CMK (cell line): ENCODE results near the gene PITPNB.

ENCODE experiments used
- DNase-seq: peaks from one replicate; pipeline ENCODE4 v3.0.0-alpha.2; 2010; ENCODE audit warnings: low read depth

PITPNB gene

DNA sequence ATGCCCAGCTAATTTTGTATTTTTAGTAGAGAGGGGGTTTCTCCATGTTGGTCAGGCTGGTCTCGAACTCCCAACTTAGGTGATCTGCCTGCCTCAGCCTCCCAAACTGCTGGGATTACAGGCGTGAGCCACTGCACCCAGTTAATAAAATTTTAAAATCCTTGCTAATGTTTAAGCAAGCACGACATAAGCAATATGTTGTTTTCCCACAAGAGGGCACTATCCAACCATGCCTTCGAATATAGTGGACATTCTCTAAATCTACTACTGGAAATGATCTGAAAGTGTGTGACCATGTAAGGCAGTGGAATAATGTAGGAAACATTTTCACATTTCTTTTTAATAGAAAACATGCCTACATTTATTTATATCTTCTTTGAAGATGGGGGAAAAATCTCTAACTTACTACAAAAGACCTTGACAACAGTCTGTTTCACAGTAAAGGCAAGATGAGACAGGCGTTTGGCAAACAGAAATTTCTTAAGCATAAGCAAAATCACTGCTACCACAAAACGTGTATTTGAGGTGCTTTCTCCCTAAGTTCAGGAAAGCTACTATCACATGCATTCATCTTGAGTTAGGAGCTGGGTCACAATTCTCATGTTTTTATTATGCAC is 38.2 kb downstream of the PITPNB start:
- DNase-seq = no peak

GRCh38 chr22:27879923-27880322 is 39.1 kb downstream of the PITPNB start:
- no peak for DNase-seq

GRCh38 chr22:27878541-27878940 is 40.5 kb downstream of the PITPNB start:
- DNase-seq = no peak

DNA sequence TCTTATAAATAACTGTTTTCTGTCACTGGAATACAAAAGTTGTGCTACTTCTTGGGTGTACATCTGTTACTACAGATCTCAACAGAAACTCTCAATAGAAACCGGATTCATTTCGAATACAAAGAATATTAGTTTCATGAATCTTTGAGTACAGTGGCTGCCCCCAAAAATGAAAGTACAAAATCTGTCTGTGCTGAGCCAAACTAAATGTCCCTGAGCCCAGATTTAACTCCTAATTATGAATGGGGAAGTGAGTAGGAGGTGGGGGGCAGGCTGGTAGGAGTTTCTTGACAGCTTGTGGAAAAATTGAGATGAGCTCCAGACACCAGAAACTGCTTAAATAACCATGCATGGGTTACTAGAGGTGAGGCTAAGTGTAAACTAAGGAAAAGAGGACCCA is 41.6 kb downstream of the PITPNB start:
- DNase-seq = no peak

- no peak for DNase-seq
These were observed 42.4 kb downstream of the PITPNB start for GRCh38 chr22:27876684-27877083.

GRCh38 chr22:27875951-27876350 is 43.1 kb downstream of the PITPNB start:
- DNase-seq = no peak

- DNase-seq = no peak
These were observed 44.3 kb downstream of the PITPNB start for GRCh38 chr22:27874764-27875163.

GRCh38 chr22:27874185-27874584 is 44.9 kb downstream of the PITPNB start:
- DNase-seq = no peak

GRCh38 chr22:27873472-27873871 is 45.6 kb downstream of the PITPNB start:
- no peak for DNase-seq

DNA sequence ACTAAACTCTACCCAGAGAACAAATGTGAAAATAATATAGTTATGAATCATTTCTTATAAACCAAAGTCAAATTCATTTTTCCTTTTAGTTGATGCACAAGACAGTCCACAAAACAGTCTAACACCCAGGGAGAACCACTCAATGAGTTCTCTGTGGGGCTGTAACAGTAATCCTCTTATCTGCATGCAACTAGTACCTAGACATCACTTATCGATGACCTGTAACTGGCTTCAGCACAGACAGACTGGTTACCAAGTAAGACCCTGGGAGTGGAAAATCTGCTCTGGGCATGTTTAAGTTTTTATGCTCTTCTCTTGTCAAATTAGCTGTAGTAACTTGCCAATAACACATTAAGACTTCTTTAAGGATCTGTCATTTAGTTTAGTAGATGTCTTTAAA is 46.6 kb downstream of the PITPNB start:
- no peak for DNase-seq

DNA sequence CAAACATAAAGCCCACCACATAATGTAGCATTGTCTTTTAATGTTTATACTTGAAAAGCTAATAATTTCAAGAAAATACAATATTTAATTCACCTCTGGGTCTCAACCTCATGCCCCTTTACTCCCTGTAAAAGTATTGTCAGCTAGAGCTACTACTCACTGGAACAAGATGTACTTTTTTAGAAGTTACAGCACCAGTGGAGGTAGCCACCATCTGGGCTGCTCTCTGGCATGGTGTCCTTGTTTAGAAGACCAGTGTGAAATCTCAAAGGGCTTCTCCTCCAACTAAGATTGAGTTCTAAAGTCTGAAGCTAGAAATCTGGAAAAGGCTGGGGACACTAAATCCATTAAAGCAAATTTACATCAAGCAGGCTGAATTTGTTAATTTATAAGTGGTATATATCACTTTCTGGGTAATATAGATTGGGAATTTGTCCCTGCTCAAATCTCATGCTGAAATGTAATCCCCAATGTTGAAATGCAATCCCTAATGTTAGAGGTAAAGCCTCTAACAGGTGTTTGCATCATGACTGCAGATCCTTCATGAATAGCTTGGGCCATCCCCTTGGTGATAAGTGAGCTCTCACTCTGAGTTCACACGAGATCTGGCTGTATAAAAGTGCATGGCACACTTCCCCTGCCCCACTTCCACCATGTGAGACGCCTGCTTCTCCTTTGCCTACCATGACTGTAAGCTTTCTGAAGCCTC is 47.6 kb downstream of the PITPNB start:
- no peak for DNase-seq

DNA sequence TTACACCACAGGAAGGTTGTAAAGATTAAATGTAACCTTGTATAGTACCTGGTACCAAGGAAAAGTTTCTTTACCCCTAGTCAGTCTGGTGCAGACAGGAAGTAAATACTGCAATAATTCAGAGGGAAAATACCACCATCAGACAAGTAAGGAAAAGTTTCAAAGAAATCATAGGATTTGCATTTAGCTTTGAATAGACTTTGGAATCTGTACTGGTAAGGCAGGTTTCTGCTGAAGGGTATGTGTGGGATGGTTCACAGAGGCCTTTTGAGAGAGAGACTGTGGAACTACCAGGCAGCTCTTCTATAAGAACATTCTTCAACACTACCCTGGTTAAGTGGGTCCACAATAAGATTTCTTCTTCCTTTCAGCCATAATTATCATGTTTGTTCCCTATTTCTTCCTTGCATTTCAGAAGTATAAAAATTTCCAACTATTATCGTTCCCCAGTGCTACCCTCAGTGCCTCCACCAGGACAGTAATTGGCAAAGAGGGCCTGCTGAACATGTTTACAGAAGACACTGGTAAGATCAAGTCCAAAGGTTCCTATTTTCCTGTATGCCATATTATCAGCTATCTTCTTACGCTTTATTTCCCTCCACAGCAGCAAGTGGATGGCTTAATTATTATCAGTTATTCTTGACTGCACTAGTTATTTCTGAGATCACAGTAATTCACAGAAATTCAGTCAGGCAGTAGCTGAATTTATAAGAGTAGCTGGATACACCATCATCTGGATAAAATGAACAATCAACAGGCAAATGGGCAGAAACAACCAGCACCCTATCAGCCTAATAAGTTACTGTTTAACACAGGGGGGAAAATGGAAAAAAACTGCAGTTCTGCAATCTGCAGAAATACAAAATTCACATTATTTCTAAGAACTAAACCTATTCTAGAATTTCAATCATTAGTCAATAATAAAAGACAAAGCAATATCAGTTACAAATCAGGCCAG is 48.5 kb downstream of the PITPNB start:
- no peak for DNase-seq

- no peak for DNase-seq
These were observed 50.2 kb downstream of the PITPNB start for GRCh38 chr22:27868732-27869282.

- no peak for DNase-seq
These were observed 50.9 kb downstream of the PITPNB start for GRCh38 chr22:27867953-27868731.

DNA sequence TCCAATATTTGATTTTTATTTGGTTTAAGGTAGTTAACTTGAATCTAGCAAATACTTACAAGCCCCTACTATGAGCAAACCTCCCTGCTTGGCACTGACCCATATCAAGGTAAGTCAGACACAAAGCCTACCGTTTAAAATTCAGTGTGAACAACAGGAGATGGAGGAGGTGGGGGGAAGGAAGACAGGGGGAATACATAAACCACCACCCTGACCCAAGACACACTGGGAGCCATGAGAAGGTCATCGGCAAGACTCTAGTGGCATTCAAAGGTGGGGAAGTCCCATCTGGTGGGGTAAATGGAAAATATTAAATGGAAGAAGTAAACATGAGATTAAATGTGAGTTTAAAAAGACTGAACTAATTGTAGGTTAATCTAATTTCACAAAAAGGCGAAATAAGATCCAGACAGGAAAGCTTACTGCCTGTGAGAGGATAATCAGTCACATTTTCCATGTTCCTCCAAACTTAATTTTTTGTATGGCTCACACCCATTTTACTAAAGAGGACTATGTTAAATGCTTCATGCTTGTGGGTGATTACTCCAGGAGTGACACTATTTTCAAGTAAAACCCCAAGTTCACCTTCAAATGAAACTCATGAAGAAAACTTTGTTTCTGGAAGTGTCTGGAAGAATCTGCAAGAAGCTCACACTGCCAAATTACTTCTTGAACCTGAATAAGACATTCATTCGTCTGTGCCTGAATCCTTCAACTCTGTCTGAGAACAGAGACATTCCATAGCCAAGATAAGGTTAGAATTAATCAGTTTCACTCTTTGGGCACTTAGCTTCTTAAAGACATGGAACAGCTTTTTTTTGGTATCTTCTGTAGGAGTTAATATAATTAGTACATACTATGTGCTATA is 51.7 kb downstream of the PITPNB start:
- no peak for DNase-seq

- no peak for DNase-seq
These were observed 52.6 kb downstream of the PITPNB start for GRCh38 chr22:27866135-27867084.

DNA sequence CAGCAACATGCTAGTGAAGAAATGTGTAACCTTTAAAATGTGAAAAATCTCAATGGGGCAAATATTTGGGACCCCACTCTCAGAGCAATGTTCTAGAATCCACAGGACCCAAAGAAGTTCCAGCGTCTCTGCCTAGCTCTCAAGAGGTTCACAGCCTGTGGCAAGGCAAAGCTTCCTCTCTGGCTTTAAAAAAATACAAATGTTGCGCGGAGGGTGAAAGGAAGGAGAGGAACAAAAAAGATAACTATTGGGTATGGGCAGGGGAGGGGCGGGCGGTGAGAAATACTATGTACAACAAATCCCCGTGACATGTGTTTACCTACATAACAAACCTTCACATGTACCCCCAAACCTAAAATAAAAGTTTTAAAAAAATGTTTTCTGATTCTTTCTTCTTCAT is 53.6 kb downstream of the PITPNB start:
- no peak for DNase-seq

DNA sequence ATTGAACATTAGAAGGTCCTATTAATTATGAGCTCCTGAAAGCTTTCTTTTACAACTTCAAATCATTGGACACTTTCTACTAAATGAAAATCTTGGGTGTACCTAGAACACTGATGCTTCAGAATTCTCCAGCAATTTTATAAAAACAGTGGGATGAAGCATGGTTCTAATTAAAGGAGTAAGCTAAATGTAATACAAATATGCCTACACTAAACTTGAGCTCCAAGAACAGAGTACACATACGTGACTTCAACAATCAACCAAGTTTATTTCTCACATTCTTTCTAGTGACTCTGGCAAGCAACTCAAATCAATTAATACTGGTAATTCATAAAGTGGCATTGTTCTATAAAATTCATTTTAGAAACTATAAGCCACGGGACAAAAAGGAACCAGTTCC is 55.5 kb downstream of the PITPNB start:
- DNase-seq = no peak

DNA sequence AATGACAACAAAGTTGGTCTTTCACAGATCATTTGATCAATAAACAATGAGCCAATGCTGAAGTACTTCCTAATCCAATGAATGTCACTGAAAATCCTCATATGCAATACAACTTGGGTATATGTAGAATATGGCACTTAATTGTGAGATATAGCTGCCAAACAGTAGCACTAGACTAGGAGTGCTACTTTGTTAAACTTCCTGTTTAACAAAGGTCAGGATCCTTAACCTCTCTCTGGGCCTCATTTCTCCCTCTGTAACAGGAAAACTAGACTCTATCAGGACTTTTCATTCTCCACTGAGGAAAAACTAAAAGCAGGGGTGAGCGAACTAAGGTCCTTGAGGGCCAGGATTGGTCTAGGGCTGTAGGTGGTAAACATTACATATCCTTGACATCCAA is 56.1 kb downstream of the PITPNB start:
- no peak for DNase-seq

DNA sequence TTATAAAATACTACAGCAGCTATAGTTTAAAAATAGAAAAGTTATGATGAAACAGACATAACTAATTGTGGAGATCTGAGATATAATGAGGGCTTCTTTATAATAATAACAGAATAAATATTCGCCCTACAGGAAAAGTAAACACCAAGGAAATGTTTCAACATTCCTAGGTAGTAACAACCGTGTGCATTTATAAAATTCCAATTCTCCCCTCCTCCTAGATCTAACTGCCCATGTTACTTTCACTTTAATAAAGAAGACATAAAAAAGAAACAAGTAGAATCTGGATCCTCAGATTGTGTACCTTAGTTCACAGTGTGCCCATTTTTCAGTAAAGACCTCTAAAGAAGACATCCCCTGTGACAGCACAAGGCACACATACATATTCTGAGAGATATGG is 59.7 kb downstream of the PITPNB start:
- no peak for DNase-seq
